ENCODE measurements around the gene MYG1. TPM values are rescaled to one million over a fixed set of nuclear protein-coding genes. Genes with fewer than 3 reads are reported as not detected.

Gene MYG1
- polyA plus RNA-seq, 3 donors, result 49.3 to 64.3 (median 55.7) TPM

GRCh38 chr12:53347905-53348304, 48.4 kb downstream of the MYG1 start:
- Histone ChIP-seq H2AFZ (ENCODE audit: insufficient read depth, low read depth, low read length, poor library complexity, severe bottlenecking) (no peak overlapping the region), H3K4me2 (replicated peaks; ENCODE audit: extremely low read depth, low read length, poor library complexity, severe bottlenecking) (no peak overlapping the region), H3K9me3 (replicated peaks in 1 of 2; ENCODE audit: control insufficient read depth in 1 of 2, insufficient read depth in 1 of 2, low read length in 2 of 2) (no peaks in the 10 kb centered on the region), H3K27me3 (ENCODE audit: control insufficient read depth in 2 of 2, insufficient read depth in 2 of 2, low read length in 2 of 2) (peaks cover 0 to 10% of the 10 kb centered on the region in 2 donors), H3K4me3 (replicated peaks in 1 of 3; ENCODE audit: low read depth in 2 of 3, low read length in 3 of 3) (no peak overlapping the region), H3K79me2 (ENCODE audit: insufficient read depth, low read length) (no peaks in the 10 kb centered on the region), H3K36me3 (replicated peaks in 1 of 2; ENCODE audit: control insufficient read depth in 1 of 2, insufficient read depth in 2 of 2, low read length in 2 of 2) (no peaks in the 10 kb centered on the region), H3K9ac (ENCODE audit: insufficient read depth, low read length, poor library complexity, severe bottlenecking) (no peak overlapping the region), H3K4me1 (ENCODE audit: control insufficient read depth in 1 of 2, insufficient read depth in 2 of 2, low read length in 2 of 2) (peaks cover 19 to 24% of the 10 kb centered on the region in 2 donors), H4K20me1 (ENCODE audit: insufficient read depth, low read length) (no peaks in the 10 kb centered on the region), H3K27ac (ENCODE audit: low read depth in 1 of 2, low read length in 2 of 2) (no peak overlapping the region)
- 100% methylated on average over 1 of the region's 4 CpGs for WGBS (ENCODE audit: insufficient coverage)
- Mint-ChIP-seq H3K27ac (no peak overlapping the region), H3K27me3 (ENCODE audit: low read depth in 3 of 3) (peaks cover 11 to 19% (median 13%) of the 10 kb centered on the region in 3 donors), H3K9me3 (peaks cover 0 to 8% (median 2%) of the 10 kb centered on the region in 7 donors), H3K4me1 (peaks cover 26% of the 10 kb centered on the region), H3K4me3 (no peak overlapping the region), H3K36me3 (peaks cover 0 to 3% of the 10 kb centered on the region in 2 donors)
- no peak for TF ChIP-seq CTCF (IDR thresholded peaks at IDR 0.05)
- DNase-seq, result no peak
- intact Hi-C loops (cut with micrococcal nuclease), result no loop called here

GRCh38 chr12:53352331-53353256, 53.1 kb downstream of the MYG1 start:
- no peaks in the 10 kb centered on the region for H3K36me3 Mint-ChIP-seq
- peak; percentile 80 to 85 (median 85) for DNase-seq
- Histone ChIP-seq H3K9ac (ENCODE audit: insufficient read depth, low read length, poor library complexity, severe bottlenecking) (no peak overlapping the region), H3K4me3 (replicated peaks in 1 of 3; ENCODE audit: low read depth in 2 of 3, low read length in 3 of 3) (no peak overlapping the region), H3K36me3 (replicated peaks in 1 of 2; ENCODE audit: control insufficient read depth in 1 of 2, insufficient read depth in 2 of 2, low read length in 2 of 2) (no peaks in the 10 kb centered on the region), H3K27ac (ENCODE audit: low read depth in 1 of 2, low read length in 2 of 2) (no peak overlapping the region), H3K9me3 (replicated peaks in 1 of 2; ENCODE audit: control insufficient read depth in 1 of 2, insufficient read depth in 1 of 2, low read length in 2 of 2) (no peaks in the 10 kb centered on the region), H3K4me1 (ENCODE audit: control insufficient read depth in 1 of 2, insufficient read depth in 2 of 2, low read length in 2 of 2) (peaks cover 5 to 9% of the 10 kb centered on the region in 2 donors), H3K27me3 (ENCODE audit: control insufficient read depth in 2 of 2, insufficient read depth in 2 of 2, low read length in 2 of 2) (no peaks in the 10 kb centered on the region), H2AFZ (ENCODE audit: insufficient read depth, low read depth, low read length, poor library complexity, severe bottlenecking) (peak overlapping the region; percentile 64), H3K4me2 (replicated peaks; ENCODE audit: extremely low read depth, low read length, poor library complexity, severe bottlenecking) (no peak overlapping the region), H4K20me1 (ENCODE audit: insufficient read depth, low read length) (no peaks in the 10 kb centered on the region), H3K79me2 (ENCODE audit: insufficient read depth, low read length) (no peaks in the 10 kb centered on the region)
- H3K27ac Mint-ChIP-seq, result peak overlapping the region in 2 of 7 donors; percentile 70 to 72
- TF ChIP-seq CTCF (IDR thresholded peaks at IDR 0.05), result peak; percentile 79
- H3K9me3 Mint-ChIP-seq, result no peaks in the 10 kb centered on the region
- intact Hi-C loops (cut with micrococcal nuclease), result loop anchor here (1.0 to 2.0 kb wide), 4 partner anchors 14 to 68 kb away; no protein-coding TSS in a partner anchor
- peaks cover 0 to 1% (median 0%) of the 10 kb centered on the region in 3 donors for H3K27me3 Mint-ChIP-seq (ENCODE audit: low read depth in 3 of 3)
- H3K4me1 Mint-ChIP-seq, result peaks cover 14% of the 10 kb centered on the region
- WGBS (ENCODE audit: insufficient coverage), result 78% methylated on average over 19 of the region's 21 CpGs
- no peak overlapping the region for H3K4me3 Mint-ChIP-seq
